ENCODE measurements around the gene RSPRY1.

DNA sequence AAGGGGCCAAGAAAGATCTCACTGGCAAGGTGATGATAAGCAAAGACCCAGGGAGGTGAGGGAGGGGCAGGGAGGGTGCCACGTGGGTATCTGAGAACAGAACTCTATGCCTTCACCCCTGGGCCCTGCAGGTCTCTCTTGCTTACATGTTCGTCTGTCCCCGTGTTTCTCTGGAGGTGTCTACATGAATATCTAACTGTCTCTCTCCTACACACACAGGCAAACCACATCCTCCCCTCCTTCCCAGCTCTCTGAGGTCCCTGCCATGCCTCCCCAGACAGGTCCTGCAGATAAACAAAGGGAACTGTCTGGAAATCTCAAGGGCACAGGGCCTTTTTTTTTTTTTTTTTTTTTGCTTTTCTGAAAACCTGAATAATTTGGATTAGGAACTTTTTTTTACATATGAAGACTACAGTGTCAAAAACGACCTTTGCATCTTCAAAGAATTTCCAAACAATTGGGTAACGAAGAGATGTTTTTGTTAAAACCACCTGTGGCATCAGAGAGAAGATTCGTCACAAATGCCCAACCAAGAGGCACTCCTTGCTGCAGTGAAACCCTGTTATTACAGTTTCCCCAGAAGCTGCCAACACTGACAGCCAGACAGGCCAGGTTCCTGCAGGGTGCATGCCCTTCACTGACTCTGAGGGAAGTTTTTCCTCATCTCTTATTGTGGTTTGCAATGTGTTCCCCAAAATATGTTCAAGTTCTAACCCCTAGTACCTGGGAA, 80.6 kb downstream of the RSPRY1 start:
- TF ChIP-seq, protein P1, sequence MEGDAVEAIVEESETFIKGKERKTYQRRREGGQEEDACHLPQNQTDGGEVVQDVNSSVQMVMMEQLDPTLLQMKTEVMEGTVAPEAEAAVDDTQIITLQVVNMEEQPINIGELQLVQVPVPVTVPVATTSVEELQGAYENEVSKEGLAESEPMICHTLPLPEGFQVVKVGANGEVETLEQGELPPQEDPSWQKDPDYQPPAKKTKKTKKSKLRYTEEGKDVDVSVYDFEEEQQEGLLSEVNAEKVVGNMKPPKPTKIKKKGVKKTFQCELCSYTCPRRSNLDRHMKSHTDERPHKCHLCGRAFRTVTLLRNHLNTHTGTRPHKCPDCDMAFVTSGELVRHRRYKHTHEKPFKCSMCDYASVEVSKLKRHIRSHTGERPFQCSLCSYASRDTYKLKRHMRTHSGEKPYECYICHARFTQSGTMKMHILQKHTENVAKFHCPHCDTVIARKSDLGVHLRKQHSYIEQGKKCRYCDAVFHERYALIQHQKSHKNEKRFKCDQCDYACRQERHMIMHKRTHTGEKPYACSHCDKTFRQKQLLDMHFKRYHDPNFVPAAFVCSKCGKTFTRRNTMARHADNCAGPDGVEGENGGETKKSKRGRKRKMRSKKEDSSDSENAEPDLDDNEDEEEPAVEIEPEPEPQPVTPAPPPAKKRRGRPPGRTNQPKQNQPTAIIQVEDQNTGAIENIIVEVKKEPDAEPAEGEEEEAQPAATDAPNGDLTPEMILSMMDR (IDR thresholded peaks at IDR 0.05), result no peak
- no peak for TF ChIP-seq POLR2A (IDR thresholded peaks at IDR 0.05)

Measured in right lobe of liver (tissue), 4 donors.